Measurements from ENCODE around the gene SLC22A1. TPM values are rescaled to one million over a fixed set of nuclear protein-coding genes. Genes with fewer than 3 reads are reported as not detected.

The SLC22A1 gene
- total RNA-seq, 2 donors from 2014 or later: 0.26 to 0.33 TPM

DNA sequence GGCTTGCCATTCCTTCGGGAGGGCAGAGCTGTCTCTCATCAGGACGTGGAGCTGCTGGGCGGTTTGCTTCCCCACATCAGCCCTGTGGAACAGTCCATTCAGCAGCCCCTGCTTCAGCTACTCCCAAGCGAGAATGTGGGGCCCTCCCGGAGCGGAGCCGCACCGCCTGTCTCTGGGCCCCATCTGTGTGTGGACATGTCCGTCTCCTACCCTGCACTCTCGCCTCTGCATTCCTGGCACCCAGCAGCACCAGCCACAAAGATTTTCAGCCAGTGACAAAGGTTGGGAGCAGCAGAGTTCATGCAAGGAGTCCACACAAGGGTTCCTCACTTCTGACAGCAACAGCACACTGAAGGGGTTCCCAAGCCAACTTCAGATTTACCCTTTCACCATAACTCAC, 29.0 kb upstream of the SLC22A1 start:
- TF ChIP-seq POLR2A (IDR thresholded peaks at IDR 0.05): no peak
- TF ChIP-seq, protein P1, sequence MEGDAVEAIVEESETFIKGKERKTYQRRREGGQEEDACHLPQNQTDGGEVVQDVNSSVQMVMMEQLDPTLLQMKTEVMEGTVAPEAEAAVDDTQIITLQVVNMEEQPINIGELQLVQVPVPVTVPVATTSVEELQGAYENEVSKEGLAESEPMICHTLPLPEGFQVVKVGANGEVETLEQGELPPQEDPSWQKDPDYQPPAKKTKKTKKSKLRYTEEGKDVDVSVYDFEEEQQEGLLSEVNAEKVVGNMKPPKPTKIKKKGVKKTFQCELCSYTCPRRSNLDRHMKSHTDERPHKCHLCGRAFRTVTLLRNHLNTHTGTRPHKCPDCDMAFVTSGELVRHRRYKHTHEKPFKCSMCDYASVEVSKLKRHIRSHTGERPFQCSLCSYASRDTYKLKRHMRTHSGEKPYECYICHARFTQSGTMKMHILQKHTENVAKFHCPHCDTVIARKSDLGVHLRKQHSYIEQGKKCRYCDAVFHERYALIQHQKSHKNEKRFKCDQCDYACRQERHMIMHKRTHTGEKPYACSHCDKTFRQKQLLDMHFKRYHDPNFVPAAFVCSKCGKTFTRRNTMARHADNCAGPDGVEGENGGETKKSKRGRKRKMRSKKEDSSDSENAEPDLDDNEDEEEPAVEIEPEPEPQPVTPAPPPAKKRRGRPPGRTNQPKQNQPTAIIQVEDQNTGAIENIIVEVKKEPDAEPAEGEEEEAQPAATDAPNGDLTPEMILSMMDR (IDR thresholded peaks at IDR 0.05): no peak
- ATAC-seq (no peak), DNase-seq (no peak)
- Histone ChIP-seq H3K4me1 (no peaks in the 10 kb centered on the region), H3K9me3 (no peaks in the 10 kb centered on the region), H3K4me3 (no peak overlapping the region), H3K27me3 (no peaks in the 10 kb centered on the region), H3K36me3 (replicated peaks in 1 of 2; ENCODE audit: insufficient read depth in 1 of 2, low read depth in 2 of 2) (peaks cover 18 to 48% of the 10 kb centered on the region in 2 donors), H3K27ac (no peak overlapping the region)
- 91 to 92% methylated on average over 10 of the region's 10 CpGs for WGBS, 2 donors
- intact Hi-C loops (cut with DNase I): no loop called here

- no peak overlapping the region for H3K27ac ChIP-seq
- no peaks in the 10 kb centered on the region for H3K27me3 ChIP-seq
- no peaks in the 10 kb centered on the region for H3K4me1 ChIP-seq
- H3K36me3 ChIP-seq (replicated peaks in 1 of 2; ENCODE audit: insufficient read depth in 1 of 2, low read depth in 2 of 2): peaks cover 18 to 50% of the 10 kb centered on the region in 2 donors
- no peak overlapping the region for H3K4me3 ChIP-seq
- no peaks in the 10 kb centered on the region for H3K9me3 ChIP-seq
- WGBS, 2 donors: 75 to 83% methylated on average over 6 to 7 of the region's 7 CpGs
- TF ChIP-seq, protein P1 (IDR thresholded peaks at IDR 0.05): no peak
- TF ChIP-seq POLR2A (IDR thresholded peaks at IDR 0.05): no peak
- DNase-seq (no peak), ATAC-seq (no peak)
- intact Hi-C loops (cut with DNase I): no loop called here
These were observed 28.6 kb upstream of the SLC22A1 start for GRCh38 chr6:160093061-160093460.

DNA sequence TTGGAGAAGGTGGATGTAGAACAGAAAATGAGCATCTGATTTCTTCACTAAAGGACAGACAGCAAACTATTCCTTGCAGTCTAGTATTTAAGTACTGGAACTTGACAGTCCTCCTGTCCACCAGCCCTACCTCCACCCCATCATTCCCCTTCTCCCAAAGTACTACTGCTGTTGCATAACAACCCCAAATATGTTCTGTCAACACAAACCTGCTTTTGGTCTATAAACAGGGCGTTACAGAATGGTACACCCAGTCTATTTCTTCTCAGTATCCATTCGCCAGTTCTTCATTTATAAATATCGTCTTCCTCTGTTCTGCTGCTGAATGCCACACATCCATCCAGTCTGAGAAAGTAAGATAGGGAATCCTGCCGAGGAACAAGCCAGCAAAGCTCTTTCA, 27.7 kb upstream of the SLC22A1 start:
- intact Hi-C loops (cut with DNase I): no loop called here
- H3K27ac ChIP-seq: no peak overlapping the region
- no peaks in the 10 kb centered on the region for H3K9me3 ChIP-seq
- DNase-seq (no peak), ATAC-seq (no peak)
- peaks cover 15 to 49% of the 10 kb centered on the region in 2 donors for H3K36me3 ChIP-seq (replicated peaks in 1 of 2; ENCODE audit: insufficient read depth in 1 of 2, low read depth in 2 of 2)
- no peaks in the 10 kb centered on the region for H3K4me1 ChIP-seq
- no peaks in the 10 kb centered on the region for H3K27me3 ChIP-seq
- TF ChIP-seq, protein P1 (IDR thresholded peaks at IDR 0.05): no peak
- no peak for TF ChIP-seq POLR2A (IDR thresholded peaks at IDR 0.05)
- 87 to 88% methylated on average over 4 of the region's 4 CpGs for WGBS, 2 donors
- H3K4me3 ChIP-seq: no peak overlapping the region

DNA sequence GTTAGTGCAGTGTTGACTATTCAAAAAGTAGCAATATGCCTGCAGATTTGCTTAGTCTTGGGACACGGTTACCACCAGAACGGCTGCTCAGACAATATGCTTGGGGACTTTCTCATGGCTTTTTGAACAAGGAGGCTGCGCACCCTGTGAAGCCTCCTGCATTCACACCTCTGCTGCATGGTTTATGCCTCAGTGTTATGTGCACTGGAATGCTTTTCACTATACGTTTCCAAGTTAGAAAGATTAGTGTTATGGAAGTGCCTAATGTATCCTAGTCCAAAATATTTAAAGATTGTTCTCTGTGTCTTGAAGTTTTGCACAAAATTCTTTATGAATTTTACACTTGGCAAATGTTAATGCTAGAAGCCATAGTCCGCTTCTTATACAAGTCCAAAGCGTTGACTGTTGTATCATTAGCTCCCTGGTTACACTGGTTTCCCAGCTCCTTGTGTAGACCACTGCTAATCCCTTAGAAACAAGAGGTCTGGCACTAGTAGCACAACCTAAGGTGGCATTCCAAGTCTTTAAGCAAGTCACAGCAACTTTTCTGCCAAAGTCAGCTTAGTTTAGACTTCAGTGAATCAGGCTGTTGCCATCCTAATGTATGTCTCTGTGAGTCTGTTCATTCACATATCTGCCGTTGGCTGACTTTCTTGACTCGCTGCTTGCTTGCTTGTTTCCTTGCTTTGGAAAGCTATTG, 26.3 kb upstream of the SLC22A1 start:
- no peak overlapping the region for H3K27ac ChIP-seq
- intact Hi-C loops (cut with DNase I): no loop called here
- 93% methylated on average over 8 of the region's 8 CpGs for WGBS, 2 donors
- H3K27me3 ChIP-seq: no peaks in the 10 kb centered on the region
- DNase-seq: no peak
- no peak overlapping the region for H3K4me3 ChIP-seq
- no peak for ATAC-seq
- TF ChIP-seq, protein P1 (IDR thresholded peaks at IDR 0.05): no peak
- TF ChIP-seq POLR2A (IDR thresholded peaks at IDR 0.05): no peak
- H3K9me3 ChIP-seq: no peaks in the 10 kb centered on the region
- H3K36me3 ChIP-seq (replicated peaks in 1 of 2; ENCODE audit: insufficient read depth in 1 of 2, low read depth in 2 of 2): peaks cover 8 to 36% of the 10 kb centered on the region in 2 donors
- H3K4me1 ChIP-seq: no peaks in the 10 kb centered on the region
